Measurements from ENCODE around the gene CDK19.
"Not testable (repeated sequence)": the region's sequence is repeated elsewhere in the genome, so short reads cannot be mapped to it uniquely, and the experiment has no call there.

Gene CDK19

DNA sequence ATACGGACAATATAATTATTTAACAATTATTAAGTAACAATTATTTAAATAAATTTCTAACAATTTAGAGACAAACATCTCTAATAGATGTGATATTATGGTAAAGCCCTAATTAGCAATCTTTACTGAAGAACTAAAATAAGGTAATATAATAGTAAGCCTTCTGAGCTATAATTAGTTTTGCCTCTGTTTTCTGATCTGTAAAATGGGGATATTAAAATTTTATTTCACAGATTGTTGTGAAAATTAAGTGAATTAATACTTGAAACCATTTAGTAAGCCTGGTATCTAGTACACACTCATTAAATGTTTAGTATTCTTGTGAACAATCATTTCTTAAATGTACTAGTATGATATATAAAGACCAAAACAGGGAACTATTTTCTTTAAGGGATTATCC is 70.3 kb downstream of the CDK19 start:
- WGBS (ENCODE audit: extremely low coverage, insufficient coverage, insufficient read length): no CpG with 5 or more reads among the region's 1 CpG
- Histone ChIP-seq H3K4me1 (ENCODE audit: control insufficient read depth in 1 of 2, insufficient read depth in 2 of 2, low read length in 2 of 2) (no peaks in the 10 kb centered on the region), H3K79me1 (ENCODE audit: low read length) (no peaks in the 10 kb centered on the region), H4K12ac (ENCODE audit: low read depth, low read length) (no peak overlapping the region), H3K4me2 (ENCODE audit: low read length) (no peak overlapping the region), H3K4ac (ENCODE audit: low read depth, low read length) (no peak overlapping the region), H3K36me3 (ENCODE audit: control insufficient read depth in 1 of 2, insufficient read depth in 2 of 2, low read length in 2 of 2) (peaks cover 3 to 6% of the 10 kb centered on the region in 2 experiments), H4K91ac (ENCODE audit: low read depth, low read length) (no peak overlapping the region), H2AK5ac (ENCODE audit: low read length) (no peak overlapping the region), H3K23ac (ENCODE audit: low read length) (no peak overlapping the region), H2AFZ (ENCODE audit: insufficient read depth, low read length, poor library complexity) (no peak overlapping the region), H3K4me3 (ENCODE audit: low read depth, low read length) (no peak overlapping the region), H3K9ac (ENCODE audit: low read length) (no peak overlapping the region), H3K27me3 (ENCODE audit: insufficient read depth, low read length) (no peaks in the 10 kb centered on the region), H3K9me3 (ENCODE audit: insufficient read depth, low read depth, low read length) (no peaks in the 10 kb centered on the region), H4K8ac (ENCODE audit: low read depth, low read length) (no peak overlapping the region), H3K79me2 (ENCODE audit: control insufficient read depth, insufficient read depth, low read length, poor library complexity) (no peaks in the 10 kb centered on the region), H3K18ac (ENCODE audit: low read length) (no peak overlapping the region), H2BK5ac (ENCODE audit: low read depth, low read length, poor library complexity) (no peak overlapping the region), H3K14ac (ENCODE audit: low read length) (no peak overlapping the region), H2BK120ac (ENCODE audit: insufficient read depth, low read length, poor library complexity) (no peak overlapping the region), H3K27ac (ENCODE audit: low read depth, low read length) (no peak overlapping the region), H2BK12ac (ENCODE audit: low read length) (no peak overlapping the region)
- DNase-seq: no peak

DNA sequence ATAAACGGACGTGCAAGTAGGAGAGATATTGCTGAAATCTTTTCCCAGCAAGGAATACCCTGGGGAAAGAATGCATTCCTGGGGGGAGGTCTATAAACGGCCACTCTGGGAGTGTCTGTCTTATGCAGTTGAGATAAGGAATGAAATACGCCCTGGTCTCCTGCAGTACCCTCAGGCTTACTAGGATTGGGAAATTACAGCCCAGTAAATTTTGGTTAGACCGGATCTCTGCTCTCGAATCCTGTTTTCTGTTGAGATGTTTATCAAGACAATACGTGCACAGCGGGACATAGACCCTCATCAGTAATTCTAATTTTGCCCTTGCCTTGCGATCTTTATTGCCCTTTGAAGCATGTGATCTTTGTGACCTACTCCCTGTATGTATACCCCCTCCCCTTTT is 72.7 kb downstream of the CDK19 start:
- not testable (repeated sequence) for H3K18ac ChIP-seq (ENCODE audit: low read length); H3K23ac ChIP-seq (ENCODE audit: low read length); H3K27ac ChIP-seq (ENCODE audit: low read depth, low read length); H2AFZ ChIP-seq (ENCODE audit: insufficient read depth, low read length, poor library complexity); H3K79me2 ChIP-seq (ENCODE audit: control insufficient read depth, insufficient read depth, low read length, poor library complexity); H2BK5ac ChIP-seq (ENCODE audit: low read depth, low read length, poor library complexity); H2AK5ac ChIP-seq (ENCODE audit: low read length); H3K4me1 ChIP-seq (ENCODE audit: control insufficient read depth in 1 of 2, insufficient read depth in 2 of 2, low read length in 2 of 2); H3K4me2 ChIP-seq (ENCODE audit: low read length); H4K12ac ChIP-seq (ENCODE audit: low read depth, low read length); H3K79me1 ChIP-seq (ENCODE audit: low read length); H3K36me3 ChIP-seq (ENCODE audit: control insufficient read depth in 1 of 2, insufficient read depth in 2 of 2, low read length in 2 of 2); H3K9me3 ChIP-seq (ENCODE audit: insufficient read depth, low read depth, low read length); H4K91ac ChIP-seq (ENCODE audit: low read depth, low read length); H2BK12ac ChIP-seq (ENCODE audit: low read length); H3K14ac ChIP-seq (ENCODE audit: low read length); H4K8ac ChIP-seq (ENCODE audit: low read depth, low read length); H3K4me3 ChIP-seq (ENCODE audit: low read depth, low read length); H2BK120ac ChIP-seq (ENCODE audit: insufficient read depth, low read length, poor library complexity); H3K4ac ChIP-seq (ENCODE audit: low read depth, low read length); H3K27me3 ChIP-seq (ENCODE audit: insufficient read depth, low read length); H3K9ac ChIP-seq (ENCODE audit: low read length)
- peak; percentile 71 to 88 for DNase-seq
- WGBS (ENCODE audit: extremely low coverage, insufficient coverage, insufficient read length): no CpG with 5 or more reads among the region's 9 CpGs

- Histone ChIP-seq H3K4me2 (ENCODE audit: low read length) (no peak overlapping the region), H3K4me1 (ENCODE audit: control insufficient read depth in 1 of 2, insufficient read depth in 2 of 2, low read length in 2 of 2) (no peaks in the 10 kb centered on the region), H2BK12ac (ENCODE audit: low read length) (no peak overlapping the region), H4K8ac (ENCODE audit: low read depth, low read length) (no peak overlapping the region), H3K9me3 (ENCODE audit: insufficient read depth, low read depth, low read length) (no peaks in the 10 kb centered on the region), H3K27me3 (ENCODE audit: insufficient read depth, low read length) (no peaks in the 10 kb centered on the region), H3K4ac (ENCODE audit: low read depth, low read length) (no peak overlapping the region), H3K27ac (ENCODE audit: low read depth, low read length) (no peak overlapping the region), H2BK120ac (ENCODE audit: insufficient read depth, low read length, poor library complexity) (no peak overlapping the region), H3K36me3 (ENCODE audit: control insufficient read depth in 1 of 2, insufficient read depth in 2 of 2, low read length in 2 of 2) (peaks cover 3 to 6% of the 10 kb centered on the region in 2 experiments), H3K4me3 (ENCODE audit: low read depth, low read length) (no peak overlapping the region), H4K91ac (ENCODE audit: low read depth, low read length) (no peak overlapping the region), H2AFZ (ENCODE audit: insufficient read depth, low read length, poor library complexity) (no peak overlapping the region), H2AK5ac (ENCODE audit: low read length) (no peak overlapping the region), H3K9ac (ENCODE audit: low read length) (no peak overlapping the region), H3K23ac (ENCODE audit: low read length) (no peak overlapping the region), H3K79me1 (ENCODE audit: low read length) (no peaks in the 10 kb centered on the region), H2BK5ac (ENCODE audit: low read depth, low read length, poor library complexity) (no peak overlapping the region), H4K12ac (ENCODE audit: low read depth, low read length) (no peak overlapping the region), H3K79me2 (ENCODE audit: control insufficient read depth, insufficient read depth, low read length, poor library complexity) (no peaks in the 10 kb centered on the region), H3K18ac (ENCODE audit: low read length) (no peak overlapping the region), H3K14ac (ENCODE audit: low read length) (no peak overlapping the region)
- no peak for DNase-seq
- no CpG with 5 or more reads among the region's 3 CpGs for WGBS (ENCODE audit: extremely low coverage, insufficient coverage, insufficient read length)
Observed at GRCh38 chr6:110741517-110741916, 73.8 kb downstream of the CDK19 start.

DNA sequence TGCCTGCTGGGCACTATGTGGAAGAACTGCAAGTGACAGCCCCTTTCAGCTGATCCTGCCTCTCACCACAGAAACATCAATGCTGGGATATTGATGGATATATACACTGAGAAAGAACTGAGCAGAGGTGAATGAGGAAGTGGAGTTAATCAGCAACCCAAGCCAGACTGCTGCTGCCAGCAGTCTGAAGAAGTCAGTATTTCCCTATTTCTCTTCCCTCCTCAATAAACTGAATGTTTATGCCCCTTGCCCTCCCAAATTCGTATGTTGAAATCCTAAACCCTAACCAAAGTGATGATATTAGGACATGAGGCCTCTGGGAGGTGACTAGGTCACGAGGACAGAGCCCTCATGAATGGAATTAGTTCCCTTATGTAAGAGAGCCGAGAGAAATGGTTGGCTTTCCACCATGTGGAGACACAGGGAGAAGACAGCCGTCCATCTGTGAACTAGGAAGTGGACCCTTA is 76.3 kb downstream of the CDK19 start:
- Histone ChIP-seq H2BK5ac (ENCODE audit: low read depth, low read length, poor library complexity) (no peak overlapping the region), H3K9ac (ENCODE audit: low read length) (no peak overlapping the region), H4K91ac (ENCODE audit: low read depth, low read length) (no peak overlapping the region), H3K27me3 (ENCODE audit: insufficient read depth, low read length) (no peaks in the 10 kb centered on the region), H3K79me2 (ENCODE audit: control insufficient read depth, insufficient read depth, low read length, poor library complexity) (no peaks in the 10 kb centered on the region), H2AK5ac (ENCODE audit: low read length) (no peak overlapping the region), H4K8ac (ENCODE audit: low read depth, low read length) (no peak overlapping the region), H3K27ac (ENCODE audit: low read depth, low read length) (no peak overlapping the region), H4K12ac (ENCODE audit: low read depth, low read length) (no peak overlapping the region), H3K4me3 (ENCODE audit: low read depth, low read length) (no peak overlapping the region), H3K79me1 (ENCODE audit: low read length) (no peaks in the 10 kb centered on the region), H3K18ac (ENCODE audit: low read length) (no peak overlapping the region), H2AFZ (ENCODE audit: insufficient read depth, low read length, poor library complexity) (no peak overlapping the region), H2BK120ac (ENCODE audit: insufficient read depth, low read length, poor library complexity) (no peak overlapping the region), H3K4ac (ENCODE audit: low read depth, low read length) (no peak overlapping the region), H3K9me3 (ENCODE audit: insufficient read depth, low read depth, low read length) (no peaks in the 10 kb centered on the region), H3K4me1 (ENCODE audit: control insufficient read depth in 1 of 2, insufficient read depth in 2 of 2, low read length in 2 of 2) (no peaks in the 10 kb centered on the region), H3K14ac (ENCODE audit: low read length) (no peak overlapping the region), H3K23ac (ENCODE audit: low read length) (no peak overlapping the region), H3K36me3 (ENCODE audit: control insufficient read depth in 1 of 2, insufficient read depth in 2 of 2, low read length in 2 of 2) (peaks cover 3 to 8% of the 10 kb centered on the region in 2 experiments), H3K4me2 (ENCODE audit: low read length) (no peak overlapping the region), H2BK12ac (ENCODE audit: low read length) (no peak overlapping the region)
- no CpG with 5 or more reads among the region's 4 CpGs for WGBS (ENCODE audit: extremely low coverage, insufficient coverage, insufficient read length)
- DNase-seq: peak in 1 of 2 donors; percentile 32

Data from trophoblast cell (in vitro differentiated cells and primary cell).